ENCODE results near the gene OR2H2.

Gene OR2H2

GRCh38 chr6:29553268-29554057 is 31.5 kb upstream of the OR2H2 start (continued):
- TF ChIP-seq ZNF561 (tag by site-specific recombination; IDR thresholded peaks at IDR 0.05; ENCODE audit: borderline replicate concordance) (0 out of 2 replicates have a peak, but pooled peaks have one; percentile 23), MYNN (tag by site-specific recombination; IDR thresholded peaks at IDR 0.05; ENCODE audit: borderline replicate concordance) (no peak), ZNF23 (tag by site-specific recombination; IDR thresholded peaks at IDR 0.05; ENCODE audit: borderline replicate concordance) (no peak), ZNF596 (tag by site-specific recombination; IDR thresholded peaks at IDR 0.05) (no peak), ZNF184 (tag by site-specific recombination; IDR thresholded peaks at IDR 0.05) (no peak), ZNF335 (tag by site-specific recombination; conservative IDR thresholded peaks at IDR 0.05) (0 out of 2 replicates have a peak, but pooled peaks have one; percentile 6), ZNF529 (tag by site-specific recombination; IDR thresholded peaks at IDR 0.05; ENCODE audit: insufficient replicate concordance) (no peak), ZNF112 (tag by site-specific recombination; IDR thresholded peaks at IDR 0.05) (no peak), ZNF626 (tag by site-specific recombination; IDR thresholded peaks at IDR 0.05) (no peak), ZNF362 (tag by site-specific recombination; IDR thresholded peaks at IDR 0.05) (no peak), ZNF16 (tag by site-specific recombination; IDR thresholded peaks at IDR 0.05; ENCODE audit: low read depth) (no peak), HOXA7 (CRISPR knock-in tag; IDR thresholded peaks at IDR 0.05; ENCODE audit: borderline replicate concordance) (no peak), ZNF624 (tag by site-specific recombination; IDR thresholded peaks at IDR 0.05) (no peak), ZSCAN30 (tag by site-specific recombination; IDR thresholded peaks at IDR 0.05) (no peak), ELK4 (IDR thresholded peaks at IDR 0.05; ENCODE audit: borderline replicate concordance, low read depth, low read length) (no peak), ZNF548 (tag by site-specific recombination; IDR thresholded peaks at IDR 0.05) (no peak), ZNF707 (tag by site-specific recombination; IDR thresholded peaks at IDR 0.05) (no peak), ZNF48 (tag by site-specific recombination; IDR thresholded peaks at IDR 0.05) (no peak), ZNF473 (tag by site-specific recombination; IDR thresholded peaks at IDR 0.05) (no peak), ZBTB49 (tag by site-specific recombination; IDR thresholded peaks at IDR 0.05; ENCODE audit: low read depth) (no peak), ZNF530 (tag by site-specific recombination; IDR thresholded peaks at IDR 0.05; ENCODE audit: low read depth) (no peak), ZNF394 (tag by site-specific recombination; IDR thresholded peaks at IDR 0.05; ENCODE audit: borderline replicate concordance) (no peak), ZNF354C (tag by site-specific recombination; IDR thresholded peaks at IDR 0.05; ENCODE audit: borderline replicate concordance, low read depth) (no peak), ZBTB7A (tag by site-specific recombination; IDR thresholded peaks at IDR 0.05; ENCODE audit: low read depth) (no peak), ZNF19 (tag by site-specific recombination; IDR thresholded peaks at IDR 0.05; ENCODE audit: low read depth) (no peak)
